ENCODE data around the gene SNAPC1.

Gene SNAPC1

GRCh38 chr14:61720294-61720661 is 41.9 kb upstream of the SNAPC1 start:
- no peak overlapping the region for H3K23ac ChIP-seq (ENCODE audit: low read length)
- no peak overlapping the region for H3K27ac ChIP-seq (ENCODE audit: low read depth, low read length)
- H3K27me3 ChIP-seq (ENCODE audit: insufficient read depth, low read length, poor library complexity), result no peaks in the 10 kb centered on the region
- WGBS (ENCODE audit: extremely low coverage, insufficient coverage, low lambda C conversion rate), result 100% methylated on average over 1 of the region's 9 CpGs
- H3K18ac ChIP-seq (ENCODE audit: low read length), result no peak overlapping the region
- H3K36me3 ChIP-seq (ENCODE audit: control insufficient read depth, insufficient read depth, low read length), result peaks cover 2% of the 10 kb centered on the region
- no peak overlapping the region for H2BK5ac ChIP-seq (ENCODE audit: low read length)
- H2BK120ac ChIP-seq (ENCODE audit: low read depth, low read length), result no peak overlapping the region
- H3K79me1 ChIP-seq (ENCODE audit: low read length), result no peaks in the 10 kb centered on the region
- H3K4ac ChIP-seq (ENCODE audit: low read depth, low read length), result no peak overlapping the region
- no peak overlapping the region for H2BK15ac ChIP-seq (replicated peaks; ENCODE audit: low read depth)
- H3K79me2 ChIP-seq (ENCODE audit: control insufficient read depth, insufficient read depth, low read length), result peaks cover 40% of the 10 kb centered on the region
- no peak overlapping the region for H3K56ac ChIP-seq (ENCODE audit: low read length)
- no peak overlapping the region for H3K9ac ChIP-seq (ENCODE audit: low read length)
- peaks cover 1% of the 10 kb centered on the region for H3K4me1 ChIP-seq (ENCODE audit: control insufficient read depth, low read depth, low read length)
- H2AK5ac ChIP-seq (ENCODE audit: low read length), result no peak overlapping the region
- no peak for DNase-seq
- no peak overlapping the region for H4K5ac ChIP-seq (ENCODE audit: low read length)
- no peak overlapping the region for H4K8ac ChIP-seq (ENCODE audit: low read depth, low read length)
- no peak overlapping the region for H3K4me3 ChIP-seq (ENCODE audit: low read length)
- H3K4me2 ChIP-seq (ENCODE audit: low read length), result no peak overlapping the region

- no peak overlapping the region for H4K5ac ChIP-seq (ENCODE audit: low read length)
- no peak overlapping the region for H3K4ac ChIP-seq (ENCODE audit: low read depth, low read length)
- no peaks in the 10 kb centered on the region for H3K79me1 ChIP-seq (ENCODE audit: low read length)
- peaks cover 2% of the 10 kb centered on the region for H3K36me3 ChIP-seq (ENCODE audit: control insufficient read depth, insufficient read depth, low read length)
- H2BK15ac ChIP-seq (replicated peaks; ENCODE audit: low read depth), result no peak overlapping the region
- no peak overlapping the region for H3K4me3 ChIP-seq (ENCODE audit: low read length)
- no CpG with 5 or more reads among the region's 6 CpGs for WGBS (ENCODE audit: extremely low coverage, insufficient coverage, low lambda C conversion rate)
- no peak overlapping the region for H3K27ac ChIP-seq (ENCODE audit: low read depth, low read length)
- H3K79me2 ChIP-seq (ENCODE audit: control insufficient read depth, insufficient read depth, low read length), result peaks cover 36% of the 10 kb centered on the region
- H3K18ac ChIP-seq (ENCODE audit: low read length), result no peak overlapping the region
- H3K9ac ChIP-seq (ENCODE audit: low read length), result no peak overlapping the region
- H3K23ac ChIP-seq (ENCODE audit: low read length), result no peak overlapping the region
- H2BK5ac ChIP-seq (ENCODE audit: low read length), result no peak overlapping the region
- no peaks in the 10 kb centered on the region for H3K27me3 ChIP-seq (ENCODE audit: insufficient read depth, low read length, poor library complexity)
- H3K4me2 ChIP-seq (ENCODE audit: low read length), result no peak overlapping the region
- DNase-seq, result no peak
- H2BK120ac ChIP-seq (ENCODE audit: low read depth, low read length), result no peak overlapping the region
- H3K56ac ChIP-seq (ENCODE audit: low read length), result no peak overlapping the region
- no peak overlapping the region for H2AK5ac ChIP-seq (ENCODE audit: low read length)
- no peak overlapping the region for H4K8ac ChIP-seq (ENCODE audit: low read depth, low read length)
- no peaks in the 10 kb centered on the region for H3K4me1 ChIP-seq (ENCODE audit: control insufficient read depth, low read depth, low read length)
Measured at GRCh38 chr14:61720741-61721140, 41.5 kb upstream of the SNAPC1 start.

- Histone ChIP-seq H2AK5ac (ENCODE audit: low read length) (no peak overlapping the region), H3K23ac (ENCODE audit: low read length) (no peak overlapping the region), H3K18ac (ENCODE audit: low read length) (no peak overlapping the region), H3K4me1 (ENCODE audit: control insufficient read depth, low read depth, low read length) (no peaks in the 10 kb centered on the region), H3K56ac (ENCODE audit: low read length) (no peak overlapping the region), H3K4ac (ENCODE audit: low read depth, low read length) (no peak overlapping the region), H2BK15ac (replicated peaks; ENCODE audit: low read depth) (no peak overlapping the region), H3K79me1 (ENCODE audit: low read length) (no peaks in the 10 kb centered on the region), H3K27ac (ENCODE audit: low read depth, low read length) (no peak overlapping the region), H3K27me3 (ENCODE audit: insufficient read depth, low read length, poor library complexity) (no peaks in the 10 kb centered on the region), H4K5ac (ENCODE audit: low read length) (no peak overlapping the region), H4K8ac (ENCODE audit: low read depth, low read length) (no peak overlapping the region), H3K79me2 (ENCODE audit: control insufficient read depth, insufficient read depth, low read length) (peaks cover 12% of the 10 kb centered on the region), H3K4me2 (ENCODE audit: low read length) (no peak overlapping the region), H3K4me3 (ENCODE audit: low read length) (no peak overlapping the region), H3K9ac (ENCODE audit: low read length) (no peak overlapping the region), H2BK120ac (ENCODE audit: low read depth, low read length) (no peak overlapping the region), H3K36me3 (ENCODE audit: control insufficient read depth, insufficient read depth, low read length) (peaks cover 4% of the 10 kb centered on the region), H2BK5ac (ENCODE audit: low read length) (no peak overlapping the region)
- no peak for DNase-seq
- no CpG with 5 or more reads among the region's 2 CpGs for WGBS (ENCODE audit: extremely low coverage, insufficient coverage, low lambda C conversion rate)
Measured at GRCh38 chr14:61724133-61724532, 38.1 kb upstream of the SNAPC1 start.

- H3K4ac ChIP-seq (ENCODE audit: low read depth, low read length), result no peak overlapping the region
- peaks cover 4% of the 10 kb centered on the region for H3K36me3 ChIP-seq (ENCODE audit: control insufficient read depth, insufficient read depth, low read length)
- DNase-seq, result no peak
- no peaks in the 10 kb centered on the region for H3K27me3 ChIP-seq (ENCODE audit: insufficient read depth, low read length, poor library complexity)
- H3K4me1 ChIP-seq (ENCODE audit: control insufficient read depth, low read depth, low read length), result no peaks in the 10 kb centered on the region
- no peak overlapping the region for H3K56ac ChIP-seq (ENCODE audit: low read length)
- no peak overlapping the region for H3K27ac ChIP-seq (ENCODE audit: low read depth, low read length)
- no peaks in the 10 kb centered on the region for H3K79me1 ChIP-seq (ENCODE audit: low read length)
- WGBS (ENCODE audit: extremely low coverage, insufficient coverage, low lambda C conversion rate), result no CpG with 5 or more reads among the region's 7 CpGs
- H4K5ac ChIP-seq (ENCODE audit: low read length), result no peak overlapping the region
- no peaks in the 10 kb centered on the region for H3K79me2 ChIP-seq (ENCODE audit: control insufficient read depth, insufficient read depth, low read length)
- no peak overlapping the region for H3K4me3 ChIP-seq (ENCODE audit: low read length)
- no peak overlapping the region for H3K23ac ChIP-seq (ENCODE audit: low read length)
- no peak overlapping the region for H2BK5ac ChIP-seq (ENCODE audit: low read length)
- H2BK15ac ChIP-seq (replicated peaks; ENCODE audit: low read depth), result no peak overlapping the region
- H2AK5ac ChIP-seq (ENCODE audit: low read length), result no peak overlapping the region
- H2BK120ac ChIP-seq (ENCODE audit: low read depth, low read length), result no peak overlapping the region
- H3K4me2 ChIP-seq (ENCODE audit: low read length), result no peak overlapping the region
- no peak overlapping the region for H4K8ac ChIP-seq (ENCODE audit: low read depth, low read length)
- H3K18ac ChIP-seq (ENCODE audit: low read length), result no peak overlapping the region
- H3K9ac ChIP-seq (ENCODE audit: low read length), result no peak overlapping the region
Measured at GRCh38 chr14:61726778-61727658, 35.2 kb upstream of the SNAPC1 start.

GRCh38 chr14:61730756-61731373 is 31.4 kb upstream of the SNAPC1 start:
- H3K4me1 ChIP-seq (ENCODE audit: control insufficient read depth, low read depth, low read length), result no peaks in the 10 kb centered on the region
- H3K9ac ChIP-seq (ENCODE audit: low read length), result no peak overlapping the region
- no peak overlapping the region for H2BK5ac ChIP-seq (ENCODE audit: low read length)
- no peak overlapping the region for H3K27ac ChIP-seq (ENCODE audit: low read depth, low read length)
- H3K79me2 ChIP-seq (ENCODE audit: control insufficient read depth, insufficient read depth, low read length), result no peaks in the 10 kb centered on the region
- no peak overlapping the region for H3K4ac ChIP-seq (ENCODE audit: low read depth, low read length)
- H4K5ac ChIP-seq (ENCODE audit: low read length), result no peak overlapping the region
- no peaks in the 10 kb centered on the region for H3K27me3 ChIP-seq (ENCODE audit: insufficient read depth, low read length, poor library complexity)
- no peak overlapping the region for H3K56ac ChIP-seq (ENCODE audit: low read length)
- no CpG with 5 or more reads among the region's 2 CpGs for WGBS (ENCODE audit: extremely low coverage, insufficient coverage, low lambda C conversion rate)
- H2BK15ac ChIP-seq (replicated peaks; ENCODE audit: low read depth), result no peak overlapping the region
- no peak overlapping the region for H3K4me2 ChIP-seq (ENCODE audit: low read length)
- H3K79me1 ChIP-seq (ENCODE audit: low read length), result no peaks in the 10 kb centered on the region
- no peak overlapping the region for H3K18ac ChIP-seq (ENCODE audit: low read length)
- H3K23ac ChIP-seq (ENCODE audit: low read length), result no peak overlapping the region
- no peak for DNase-seq
- no peak overlapping the region for H4K8ac ChIP-seq (ENCODE audit: low read depth, low read length)
- peaks cover 3% of the 10 kb centered on the region for H3K36me3 ChIP-seq (ENCODE audit: control insufficient read depth, insufficient read depth, low read length)
- no peak overlapping the region for H2BK120ac ChIP-seq (ENCODE audit: low read depth, low read length)
- H3K4me3 ChIP-seq (ENCODE audit: low read length), result no peak overlapping the region
- no peak overlapping the region for H2AK5ac ChIP-seq (ENCODE audit: low read length)
